MG63 (cell line): ENCODE results near the gene NAB1. TPM values are rescaled to one million over a fixed set of nuclear protein-coding genes. Genes with fewer than 3 reads are reported as not detected.
A peak's percentile ranks its signal among the peaks of the same experiment; 100 is the strongest.
"Not testable (repeated sequence)": the region's sequence is repeated elsewhere in the genome, so short reads cannot be mapped to it uniquely, and the experiment has no call there.

Experiments used
- DNase-seq: peaks from one replicate; pipeline ENCODE4 v3.0.0-alpha.2; 2020
- H3K27me3 ChIP-seq: fragments of 250-450 bp; sonication (Bioruptor Pico); 2 replicates; pipeline ENCODE4 v1.5.1; 2020; ENCODE audit warnings: mild to moderate bottlenecking, moderate library complexity
- H3K36me3 ChIP-seq: fragments of 250-450 bp; sonication (Bioruptor Pico); 2 replicates; pipeline ENCODE4 v1.5.1; 2020; ENCODE audit warnings: mild to moderate bottlenecking, moderate library complexity
- H3K4me3 ChIP-seq: fragments of 250-450 bp; sonication (Bioruptor Pico); 2 replicates; pipeline ENCODE4 v1.5.1; 2020; ENCODE audit warnings: mild to moderate bottlenecking, moderate library complexity
- H3K9me3 ChIP-seq: fragments of 250-450 bp; sonication (Bioruptor Pico); 2 replicates; pipeline ENCODE4 v1.5.1; 2020; ENCODE audit warnings: mild to moderate bottlenecking, moderate library complexity
- total RNA-seq: library from RNA; depleted of rRNA; stranded (reverse); fragments of >200 nt; shearing (Covaris generic); gene quantifications from 2 replicates; pipeline ENCODE4 v1.2.3, GENCODE V29; 2014; ENCODE audit warnings: low replicate concordance; rRNA removed

Gene NAB1, protein sequence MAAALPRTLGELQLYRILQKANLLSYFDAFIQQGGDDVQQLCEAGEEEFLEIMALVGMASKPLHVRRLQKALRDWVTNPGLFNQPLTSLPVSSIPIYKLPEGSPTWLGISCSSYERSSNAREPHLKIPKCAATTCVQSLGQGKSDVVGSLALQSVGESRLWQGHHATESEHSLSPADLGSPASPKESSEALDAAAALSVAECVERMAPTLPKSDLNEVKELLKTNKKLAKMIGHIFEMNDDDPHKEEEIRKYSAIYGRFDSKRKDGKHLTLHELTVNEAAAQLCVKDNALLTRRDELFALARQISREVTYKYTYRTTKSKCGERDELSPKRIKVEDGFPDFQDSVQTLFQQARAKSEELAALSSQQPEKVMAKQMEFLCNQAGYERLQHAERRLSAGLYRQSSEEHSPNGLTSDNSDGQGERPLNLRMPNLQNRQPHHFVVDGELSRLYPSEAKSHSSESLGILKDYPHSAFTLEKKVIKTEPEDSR
- total RNA-seq: 18.5 and 93.0 TPM in 2 replicates

DNA sequence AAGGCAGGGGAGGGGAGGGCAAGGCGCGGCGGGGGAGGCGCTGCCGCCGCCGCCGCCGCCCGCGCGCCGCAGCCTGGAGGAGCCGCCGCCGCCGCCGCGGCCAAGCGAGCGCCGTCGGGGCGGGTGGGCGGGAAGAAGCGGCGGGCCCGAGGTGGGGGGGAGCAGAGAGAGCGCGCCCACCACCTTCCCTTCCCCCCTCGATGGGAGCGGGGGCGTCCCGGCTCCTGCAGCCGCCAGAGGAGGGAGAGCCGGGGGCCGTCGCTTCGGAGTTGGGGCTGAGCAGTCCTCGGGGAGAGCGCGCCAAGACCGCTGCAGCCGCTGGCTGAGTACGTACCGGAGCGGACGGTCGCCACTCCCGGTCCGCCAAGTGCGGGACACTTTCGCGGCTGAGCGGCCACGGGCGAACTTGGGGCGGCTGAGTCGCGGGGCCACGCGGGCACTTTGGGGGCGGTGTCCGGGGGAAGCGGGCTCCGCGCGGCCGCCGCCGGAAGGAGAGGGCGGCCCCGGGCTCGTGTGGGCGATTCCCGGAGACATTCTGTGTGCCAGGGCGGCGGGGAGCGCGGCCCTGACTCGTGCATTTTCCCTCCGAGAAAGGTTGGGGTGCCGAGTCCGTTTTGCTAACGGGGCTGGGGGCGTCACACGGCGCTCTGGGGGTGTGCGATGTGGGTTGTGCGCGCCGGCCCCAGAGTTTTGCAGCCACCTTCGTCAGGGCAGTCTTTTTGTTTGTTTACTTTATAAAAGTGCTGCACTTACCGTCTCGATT lies at the start of gene NAB1:
TSS of gene NAB1 (plus strand) at position 49 of the 763 bp plus-strand sequence. CDS start 10,094 bp downstream, outside the sequence.
- Histone ChIP-seq H3K36me3 (no peaks in the 10 kb centered on the region), H3K4me3 (peak within 1 kb of the TSS; percentile 75), H3K27me3 (no peaks in the 10 kb centered on the region), H3K9me3 (no peaks in the 10 kb centered on the region)
- peak; percentile 59 for DNase-seq

DNA sequence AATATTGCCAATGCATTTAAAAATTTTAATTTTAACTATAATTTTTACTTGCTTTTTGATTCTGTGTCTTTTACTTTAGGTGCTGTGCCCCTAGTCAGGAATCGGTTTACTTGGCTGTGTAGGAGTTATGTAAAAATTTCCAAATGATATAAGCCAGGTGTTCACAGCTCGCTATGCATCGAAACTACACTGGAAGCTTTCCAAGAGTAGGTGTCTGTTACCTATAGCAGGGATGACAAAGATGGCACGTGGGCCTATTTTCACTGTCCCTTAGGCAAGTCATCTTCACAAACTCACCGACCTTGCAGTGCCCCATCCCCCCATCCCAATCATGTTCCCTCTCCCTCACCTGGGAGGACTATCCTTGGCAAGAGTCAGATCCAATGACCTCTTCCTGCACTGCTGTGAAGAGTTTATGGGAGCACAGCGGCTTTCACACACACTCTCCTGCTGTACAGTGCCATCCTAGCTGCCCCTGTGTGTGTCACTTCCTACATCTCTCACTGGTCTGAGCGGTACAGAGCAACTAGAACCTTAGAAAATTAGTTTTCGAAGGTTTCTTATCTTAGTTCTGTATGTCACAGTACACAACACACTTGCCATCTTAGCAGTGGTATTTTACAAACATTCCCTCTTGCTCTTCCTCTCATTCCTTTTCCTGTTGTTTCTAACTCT lies 49.2 kb upstream of the NAB1 start:
- Histone ChIP-seq H3K4me3 (no peak overlapping the region), H3K27me3 (no peaks in the 10 kb centered on the region)
- DNase-seq: no peak

GRCh38 chr2:190600293-190601103 lies 48.4 kb upstream of the NAB1 start:
- DNase-seq: no peak
- no peaks in the 10 kb centered on the region for H3K36me3 ChIP-seq
- H3K27me3 ChIP-seq: no peaks in the 10 kb centered on the region
- no peaks in the 10 kb centered on the region for H3K9me3 ChIP-seq
- no peak overlapping the region for H3K4me3 ChIP-seq

More for the DNA sequence above, 49.2 kb upstream of the NAB1 start:
- Histone ChIP-seq H3K9me3 (no peaks in the 10 kb centered on the region), H3K36me3 (no peaks in the 10 kb centered on the region)

- H3K27me3 ChIP-seq: no peaks in the 10 kb centered on the region
- H3K4me3 ChIP-seq: no peak overlapping the region
- H3K36me3 ChIP-seq: no peaks in the 10 kb centered on the region
- no peaks in the 10 kb centered on the region for H3K9me3 ChIP-seq
- DNase-seq: no peak
Observed at GRCh38 chr2:190603374-190603773, 45.5 kb upstream of the NAB1 start.

DNA sequence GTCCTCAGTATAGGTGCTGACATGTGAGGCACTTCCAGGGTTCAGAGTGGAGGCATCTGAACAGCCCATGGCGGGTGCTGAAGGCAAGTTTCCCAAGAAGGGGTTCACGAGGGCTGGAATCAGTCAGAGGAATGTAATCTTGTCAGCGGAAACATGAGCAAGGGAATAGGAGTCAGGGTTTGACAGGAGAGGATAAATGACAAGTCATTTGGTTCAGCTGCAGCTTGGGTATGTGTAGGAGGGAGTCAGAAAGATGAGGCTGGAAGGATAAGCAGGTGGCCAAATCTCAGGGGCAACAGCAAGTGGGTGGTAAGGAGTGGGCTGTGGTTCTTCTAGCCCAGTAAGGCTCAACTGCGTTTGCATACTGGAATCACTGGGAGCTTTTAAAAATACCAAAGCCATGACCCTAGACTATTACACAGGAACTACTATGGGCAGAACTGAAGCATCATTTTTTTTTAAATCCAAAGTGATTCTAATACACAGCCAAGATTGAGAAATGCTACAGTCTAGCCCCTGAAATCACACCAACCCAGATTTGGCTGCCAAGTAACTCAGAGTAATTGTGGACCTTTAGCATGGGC lies 41.8 kb upstream of the NAB1 start:
- Histone ChIP-seq H3K27me3 (no peaks in the 10 kb centered on the region), H3K4me3 (no peak overlapping the region), H3K9me3 (no peaks in the 10 kb centered on the region), H3K36me3 (no peaks in the 10 kb centered on the region)
- peak; percentile 59 for DNase-seq

DNA sequence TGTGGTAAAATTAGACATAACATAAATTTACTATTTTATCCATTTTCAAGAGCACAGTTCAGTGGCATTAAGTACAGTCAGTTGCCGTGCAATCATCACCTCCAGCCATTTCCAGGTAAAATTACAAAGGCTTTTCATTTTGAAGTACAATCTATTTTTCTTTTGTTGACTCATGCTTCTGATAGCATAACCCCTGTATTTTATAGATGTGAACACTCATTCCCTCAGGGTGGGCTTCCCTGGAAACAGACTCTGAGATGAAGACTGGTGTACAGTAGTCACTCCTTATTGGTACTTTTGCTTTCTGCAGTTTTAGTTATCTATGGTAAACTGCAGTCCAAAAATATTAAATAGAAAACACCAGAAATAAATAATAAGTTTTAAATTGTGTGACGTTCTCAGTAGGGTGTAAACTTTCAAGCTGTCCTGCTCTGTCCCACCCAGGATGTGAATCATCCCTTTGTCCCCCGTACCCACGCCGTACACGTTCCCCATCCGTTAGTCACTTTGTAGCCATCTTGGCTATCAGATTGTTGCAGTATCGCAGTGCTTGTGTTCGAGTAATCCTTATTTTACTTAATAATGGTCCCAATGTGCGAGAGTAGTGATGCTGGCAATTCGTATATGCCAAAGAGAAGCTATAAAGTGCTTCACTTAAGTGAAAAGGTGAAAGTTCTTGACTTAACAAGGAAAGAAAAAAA lies 41.1 kb upstream of the NAB1 start:
- no peak overlapping the region for H3K4me3 ChIP-seq

DNA sequence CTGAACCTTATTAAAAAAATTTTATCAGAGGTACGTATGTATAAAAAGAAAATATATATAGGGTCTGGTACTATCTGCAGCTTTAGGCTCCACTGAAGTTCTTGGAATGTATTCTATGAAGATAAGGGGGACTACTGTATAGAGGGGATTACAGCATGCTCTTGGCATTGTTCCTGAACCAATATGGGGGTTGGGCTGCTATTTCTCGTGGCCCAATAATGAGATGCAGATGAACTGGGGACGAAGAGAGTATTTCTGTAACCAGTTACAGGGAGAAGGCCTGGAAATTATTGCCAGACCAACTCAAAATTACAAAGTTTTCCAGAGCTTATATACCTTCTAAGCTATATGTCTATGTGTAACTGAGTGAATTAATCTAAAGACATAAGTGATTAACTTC lies 40.0 kb upstream of the NAB1 start:
- not testable (repeated sequence) for H3K27me3 ChIP-seq, H3K36me3 ChIP-seq, DNase-seq, H3K4me3 ChIP-seq, H3K9me3 ChIP-seq

More for the DNA sequence above, 41.1 kb upstream of the NAB1 start:
- Histone ChIP-seq H3K9me3 (no peaks in the 10 kb centered on the region), H3K27me3 (no peaks in the 10 kb centered on the region), H3K36me3 (no peaks in the 10 kb centered on the region)
- DNase-seq: peak; percentile 68

DNA sequence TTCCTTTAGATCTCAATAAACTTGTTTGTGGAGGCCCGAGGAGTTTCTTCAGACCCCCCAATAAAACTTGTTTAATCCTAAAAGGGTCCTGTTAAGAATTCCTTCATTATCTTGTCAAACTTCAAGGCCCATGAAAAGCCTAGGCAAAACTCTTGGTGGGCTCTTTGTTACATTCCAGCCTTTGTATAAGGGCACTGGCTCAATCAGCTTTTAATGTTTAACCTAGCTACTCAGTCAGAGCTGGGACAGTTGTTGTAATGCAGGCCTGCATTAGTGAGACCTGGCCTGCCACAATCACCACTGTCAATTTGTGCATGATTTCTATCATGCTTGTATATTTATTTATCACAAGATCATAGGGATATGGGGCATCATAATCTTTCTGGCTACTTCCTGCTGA lies 39.5 kb upstream of the NAB1 start:
- H3K9me3 ChIP-seq, H3K36me3 ChIP-seq, H3K27me3 ChIP-seq, H3K4me3 ChIP-seq, DNase-seq: not testable (repeated sequence)

DNA sequence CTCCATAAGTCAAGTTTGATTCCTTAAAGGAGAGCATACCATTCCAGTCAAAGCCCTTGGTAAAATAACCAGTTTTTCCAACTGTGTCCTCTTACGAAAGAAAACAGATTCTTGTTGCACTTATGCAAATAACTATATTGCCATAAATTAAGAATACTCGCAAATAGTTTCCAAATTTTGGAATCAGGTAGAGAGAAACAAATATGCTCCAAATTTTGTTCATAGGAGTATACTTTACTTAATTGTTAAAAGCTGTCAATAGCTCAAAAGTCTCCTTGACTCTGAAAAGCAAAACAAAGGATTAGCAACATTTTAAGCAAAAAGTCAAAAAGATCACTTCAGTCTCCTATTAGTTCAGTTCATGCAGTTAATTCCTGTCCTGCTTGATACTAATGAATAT lies 38.4 kb upstream of the NAB1 start:
- H3K27me3 ChIP-seq, H3K4me3 ChIP-seq, H3K9me3 ChIP-seq, H3K36me3 ChIP-seq, DNase-seq: not testable (repeated sequence)

DNA sequence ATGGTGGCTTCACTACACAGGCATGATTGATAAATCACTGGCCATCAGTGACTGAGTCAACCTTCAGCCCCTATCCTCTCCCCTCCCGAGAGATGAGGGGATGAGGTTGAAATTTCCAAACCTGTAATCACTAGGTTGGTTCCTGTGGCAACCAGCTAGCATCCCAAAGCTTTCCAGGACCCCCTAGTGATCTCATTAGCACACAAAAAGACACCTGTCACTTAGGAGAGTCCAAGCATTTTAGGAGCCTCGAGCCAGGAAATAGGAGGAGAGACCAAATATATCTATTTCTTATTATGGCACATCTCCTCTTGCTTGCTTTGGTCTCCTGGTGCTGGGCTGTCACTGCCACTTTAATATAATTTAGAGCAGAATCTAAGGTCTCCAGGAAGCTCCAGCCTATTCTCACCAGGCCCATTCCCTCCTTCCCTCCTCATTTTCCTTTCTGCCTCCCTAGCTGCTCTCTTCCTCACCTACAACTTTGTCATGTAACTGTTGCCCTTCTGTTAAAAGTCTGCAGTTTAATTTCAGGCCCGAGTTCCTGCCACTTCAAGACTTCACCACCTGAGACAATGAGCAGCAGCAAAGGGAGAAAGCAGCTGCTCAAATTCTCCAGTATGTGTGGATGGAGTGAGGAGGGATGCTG lies 33.2 kb upstream of the NAB1 start:
- Histone ChIP-seq H3K36me3 (no peaks in the 10 kb centered on the region), H3K27me3 (no peaks in the 10 kb centered on the region), H3K9me3 (no peaks in the 10 kb centered on the region), H3K4me3 (no peak overlapping the region)
- no peak for DNase-seq

- Histone ChIP-seq H3K9me3 (no peaks in the 10 kb centered on the region), H3K36me3 (no peaks in the 10 kb centered on the region), H3K4me3 (no peak overlapping the region), H3K27me3 (no peaks in the 10 kb centered on the region)
- no peak for DNase-seq
Observed at GRCh38 chr2:190618030-190618429, 30.9 kb upstream of the NAB1 start.

- Histone ChIP-seq H3K36me3 (no peaks in the 10 kb centered on the region), H3K9me3 (no peaks in the 10 kb centered on the region), H3K4me3 (no peak overlapping the region), H3K27me3 (no peaks in the 10 kb centered on the region)
- DNase-seq: no peak
Observed at GRCh38 chr2:190625691-190626090, 23.2 kb upstream of the NAB1 start.

DNA sequence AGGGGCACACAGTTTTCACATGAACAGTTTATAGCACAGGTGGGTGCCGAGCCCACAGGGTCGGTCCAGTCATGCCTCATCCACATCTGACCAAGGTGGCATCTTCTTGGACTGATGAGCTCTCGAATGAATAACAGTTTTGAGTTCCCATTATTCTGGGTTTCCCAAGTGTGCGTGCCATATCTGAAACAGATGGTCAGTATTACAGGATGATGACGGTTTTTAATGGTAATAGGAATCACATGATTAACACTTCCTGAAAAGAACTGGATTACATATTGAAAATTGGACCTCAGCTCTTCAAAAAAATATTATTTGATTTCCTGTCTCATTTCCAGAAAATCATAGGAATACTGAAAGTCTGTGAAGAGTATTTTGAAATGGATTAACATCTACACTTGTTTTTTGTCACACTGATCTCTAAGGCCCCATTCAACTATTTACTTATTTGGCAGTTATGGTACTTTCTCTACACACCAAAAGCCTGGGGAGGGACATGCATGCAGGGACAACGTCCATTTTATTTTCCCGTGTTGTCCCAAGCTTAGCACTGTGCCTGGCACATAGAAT lies 22.2 kb upstream of the NAB1 start:
- Histone ChIP-seq H3K36me3 (no peaks in the 10 kb centered on the region), H3K4me3 (no peak overlapping the region), H3K27me3 (no peaks in the 10 kb centered on the region), H3K9me3 (no peaks in the 10 kb centered on the region)
- DNase-seq: no peak

DNA sequence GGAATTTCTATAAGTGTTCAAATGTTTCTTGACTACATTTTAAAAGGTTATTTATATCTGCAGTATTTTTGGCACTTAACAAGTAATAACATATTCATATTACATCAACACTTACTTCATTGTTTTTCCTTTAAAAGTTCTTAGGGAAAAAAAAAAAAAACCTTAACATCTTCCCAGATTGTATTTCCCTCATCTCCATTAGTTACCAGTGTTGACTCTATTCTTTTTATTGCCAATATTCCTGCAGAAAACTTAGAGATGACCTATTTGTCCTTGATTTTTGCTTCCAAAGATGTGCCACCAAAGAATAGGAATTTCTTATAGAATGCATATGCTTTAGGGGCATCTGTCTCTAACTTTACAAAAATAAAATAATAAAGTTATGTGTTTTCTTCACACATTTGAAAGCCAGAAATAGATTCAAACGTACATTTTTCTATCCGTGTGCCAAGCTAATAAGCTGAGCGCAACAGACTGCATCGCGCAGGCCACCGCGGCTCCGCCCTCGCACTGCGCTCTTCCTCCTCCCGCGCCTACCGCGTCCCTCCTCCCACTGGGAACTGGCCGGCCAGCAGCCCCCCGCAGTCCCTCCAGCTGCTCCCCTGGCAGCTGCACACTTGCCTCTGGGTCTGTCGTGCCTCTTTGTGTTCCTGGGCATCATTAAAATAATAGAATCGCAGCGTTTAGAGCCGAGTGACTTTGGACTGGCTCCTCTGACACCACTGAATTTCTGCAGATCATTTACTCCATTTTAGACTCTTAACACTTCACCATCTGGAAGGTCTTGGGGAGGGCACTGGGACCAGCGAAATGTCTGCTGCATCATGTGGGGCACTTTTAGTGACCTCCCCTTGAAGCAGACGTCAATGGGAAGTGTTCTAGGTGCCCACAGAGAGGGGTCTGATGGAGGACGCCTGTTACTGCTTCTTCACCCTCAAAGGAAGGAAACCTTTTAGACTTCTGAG lies 21.2 kb upstream of the NAB1 start:
- Histone ChIP-seq H3K4me3 (peak overlapping the region; percentile 45), H3K36me3 (no peaks in the 10 kb centered on the region), H3K9me3 (no peaks in the 10 kb centered on the region), H3K27me3 (no peaks in the 10 kb centered on the region)
- DNase-seq: peak; percentile 44
